Endothelial cell of umbilical vein (primary cell): Measurements from ENCODE around the gene FSTL1. TPM values are rescaled to one million over a fixed set of nuclear protein-coding genes. Genes with fewer than 3 reads are reported as not detected.

ENCODE experiments used
- BruUV-seq: library from RNA; stranded (reverse); fragments of 400-500 nt; replicated peaks from 2 replicates; lab custom pipeline; 2021; lab: Mats Ljungman, UMichigan
- CTCF ChIA-PET: fragments of 300-600, 350-600 bp; sonication (Branson Sonifier 250); formaldehyde crosslinking; loops from one replicate; lab custom pipeline; 2021; ENCODE audit warnings: antibody characterized with exemption, inconsistent platforms; lab: Charles Lee
- POLR2A ChIA-PET: fragments of 300-600, 350-600 bp; sonication (Branson Sonifier 250); formaldehyde crosslinking; loops from one replicate; lab custom pipeline; 2021; ENCODE audit warnings: antibody characterized with exemption, inconsistent platforms; lab: Charles Lee
- DNase-seq: peaks from one replicate; pipeline ENCODE4 v3.0.0-alpha.2; 2011; ENCODE audit warnings: low read depth, low spot score
- FAIRE-seq: peaks from 2 replicates; lab custom pipeline; 2011; peaks lifted over from hg19 to GRCh38; lab: Jason Lieb, UNC
- H2AFZ ChIP-seq: 2 replicates; pipeline ENCODE4 v1.6.0; 2012; ENCODE audit warnings: low read depth, low read length, control low read depth, inconsistent platforms
- H3K27ac ChIP-seq: 2 replicates; pipeline ENCODE4 v1.5.1; 2011; ENCODE audit warnings: low read depth, mild to moderate bottlenecking, control low read depth, low read length, moderate library complexity; ENCODE audit not compliant: insufficient read depth
- H3K27me3 ChIP-seq, 2 experiments: 2 replicates each; pipeline versions ENCODE4 v1.6.0 to v1.6.1; 2011; ENCODE audit warnings: low read length in 2 of 2, mixed read lengths in 1 of 2; ENCODE audit not compliant: control insufficient read depth in 2 of 2, insufficient read depth in 2 of 2
- H3K36me3 ChIP-seq, 2 experiments: 2 replicates in 1 of 2; 3 replicates in 1 of 2; pipeline ENCODE4 v1.5.1; 2011; ENCODE audit warnings: low read length in 2 of 2, mild to moderate bottlenecking in 1 of 2, moderate library complexity in 1 of 2; ENCODE audit not compliant: control insufficient read depth in 2 of 2, insufficient read depth in 2 of 2; ENCODE audit errors: extremely low read depth in 1 of 2
- H3K4me1 ChIP-seq: 3 replicates; pipeline ENCODE4 v1.5.1; 2011; ENCODE audit warnings: mild to moderate bottlenecking, low read length; ENCODE audit not compliant: control insufficient read depth, insufficient read depth; ENCODE audit errors: extremely low read depth
- H3K4me2 ChIP-seq: 2 replicates; pipeline ENCODE4 v1.6.1; 2011; ENCODE audit warnings: low read length, control low read depth, mixed read lengths; ENCODE audit not compliant: insufficient read depth
- H3K4me3 ChIP-seq, 3 experiments: fragments of 200-600 bp in 1 of 3; sonication (generic), shearing (Covaris generic) in 1 of 3; replicated peaks in 1 of 3; 2 replicates each; pipeline ENCODE4 v1.5.1; 2011 to 2016; ENCODE audit warnings: control low read depth in 3 of 3, low read length in 3 of 3, mild to moderate bottlenecking in 2 of 3, inconsistent platforms in 1 of 3, low read depth in 1 of 3, moderate library complexity in 1 of 3; ENCODE audit not compliant: insufficient read depth in 1 of 3
- H3K79me2 ChIP-seq: 2 replicates; pipeline ENCODE4 v1.6.0; 2012; ENCODE audit warnings: low read length, inconsistent platforms; ENCODE audit not compliant: control insufficient read depth, insufficient read depth
- H3K9ac ChIP-seq: replicated peaks from 2 replicates; pipeline ENCODE3; 2011; ENCODE audit warnings: low read length, control low read depth; ENCODE audit not compliant: insufficient read depth; ENCODE audit errors: extremely low read depth
- H3K9me1 ChIP-seq: replicated peaks from 3 replicates; pipeline ENCODE4 v1.6.0; 2011; ENCODE audit warnings: mild to moderate bottlenecking, low read length; ENCODE audit not compliant: control insufficient read depth, insufficient read depth; ENCODE audit errors: extremely low read depth
- H3K9me3 ChIP-seq: replicated peaks from 2 replicates; pipeline ENCODE4 v1.5.1; 2012; ENCODE audit warnings: low read length, inconsistent platforms; ENCODE audit not compliant: control insufficient read depth, insufficient read depth
- H4K20me1 ChIP-seq: replicated peaks from 2 replicates; pipeline ENCODE3; 2011; ENCODE audit warnings: mild to moderate bottlenecking, low read length; ENCODE audit not compliant: control insufficient read depth, insufficient read depth; ENCODE audit errors: extremely low read depth
- CTCF ChIP-seq, 2 donors: IDR thresholded peaks; 1 replicate in 1 of 2; 2 replicates in 1 of 2; pipeline ENCODE4 v1.5.1; 2011; ENCODE audit warnings: low read length in 2 of 2, mild to moderate bottlenecking in 2 of 2, moderate library complexity in 2 of 2, control low read depth in 1 of 2, inconsistent platforms in 1 of 2, low read depth in 1 of 2; ENCODE audit not compliant: insufficient read depth in 1 of 2; ENCODE audit errors: extremely low read depth in 1 of 2
- EZH2 ChIP-seq: IDR thresholded peaks from 2 replicates; pipeline ENCODE4 v1.6.1; 2012; ENCODE audit warnings: borderline replicate concordance, low read depth, mild to moderate bottlenecking, moderate library complexity, low read length, inconsistent platforms; ENCODE audit not compliant: severe bottlenecking
- FOS ChIP-seq: IDR thresholded peaks from 2 replicates; pipeline ENCODE4 v1.6.1; 2011; ENCODE audit warnings: mild to moderate bottlenecking, low read length, moderate library complexity, borderline replicate concordance; ENCODE audit not compliant: insufficient read depth
- GATA2 ChIP-seq: IDR thresholded peaks from 2 replicates; pipeline ENCODE4 v1.7.0; 2011; ENCODE audit warnings: low read depth, mild to moderate bottlenecking, moderate library complexity, mixed read lengths, low read length; ENCODE audit not compliant: insufficient read length, insufficient read depth
- JUN ChIP-seq: IDR thresholded peaks from 2 replicates; pipeline ENCODE4 v1.6.1; 2011; ENCODE audit warnings: borderline replicate concordance, low read depth; ENCODE audit not compliant: insufficient read length, insufficient read depth
- MYC ChIP-seq: IDR thresholded peaks from one replicate; pipeline ENCODE4 v1.6.1; 2011; ENCODE audit warnings: mild to moderate bottlenecking, low read depth, low read length
- POLR2A ChIP-seq: IDR thresholded peaks from 2 replicates; pipeline ENCODE4 v1.6.1; 2012; ENCODE audit warnings: low read depth, mild to moderate bottlenecking, control low read depth, low read length
- POLR2AphosphoS5 ChIP-seq: IDR thresholded peaks from 2 replicates; pipeline ENCODE4 v1.6.1; 2012; ENCODE audit warnings: low read depth, mild to moderate bottlenecking, control low read depth, low read length, moderate library complexity; ENCODE audit not compliant: insufficient read depth
- dilution Hi-C: fragments of 300-500 bp; cut with MboI; formaldehyde crosslinking; loops from one replicate; pipeline ENCODE4 v1.15.0; 2019; ENCODE audit warnings: low sequenced_read_pairs; ENCODE audit not compliant: extremely low pct_ligation_motif_present
- intact Hi-C: fragments of 100-400 bp; cut with micrococcal nuclease; formaldehyde crosslinking; loops from one replicate; pipeline ENCODE4 v1.10.0; 2022
- polyA plus RNA-seq, 4 experiments: library from polyadenylated mRNA; depleted of rRNA in 3 of 4; stranded (reverse) in 3 of 4; unstranded in 1 of 4; fragments of >200 nt; gene quantifications; 2 replicates each; pipeline versions ENCODE4 v1.2.1 to v1.2.3, GENCODE V29; 2011 to 2012; ENCODE audit warnings: missing spikeins in 1 of 4
- total RNA-seq: library from RNA; stranded (reverse); gene quantifications from 2 replicates; pipeline ENCODE4 v1.2.3, GENCODE V29; 2021
- TF ChIP-seq, protein P1 (sequence below): IDR thresholded peaks from 2 replicates; pipeline ENCODE4 v1.6.1; 2011; ENCODE audit not compliant: insufficient read depth, insufficient read length

Gene FSTL1
- total and polyA plus RNA-seq, 2 donors (not counting 3 experiments of a cell fraction or from before 2014, with no cell fraction given), result 235 to 562 TPM

DNA sequence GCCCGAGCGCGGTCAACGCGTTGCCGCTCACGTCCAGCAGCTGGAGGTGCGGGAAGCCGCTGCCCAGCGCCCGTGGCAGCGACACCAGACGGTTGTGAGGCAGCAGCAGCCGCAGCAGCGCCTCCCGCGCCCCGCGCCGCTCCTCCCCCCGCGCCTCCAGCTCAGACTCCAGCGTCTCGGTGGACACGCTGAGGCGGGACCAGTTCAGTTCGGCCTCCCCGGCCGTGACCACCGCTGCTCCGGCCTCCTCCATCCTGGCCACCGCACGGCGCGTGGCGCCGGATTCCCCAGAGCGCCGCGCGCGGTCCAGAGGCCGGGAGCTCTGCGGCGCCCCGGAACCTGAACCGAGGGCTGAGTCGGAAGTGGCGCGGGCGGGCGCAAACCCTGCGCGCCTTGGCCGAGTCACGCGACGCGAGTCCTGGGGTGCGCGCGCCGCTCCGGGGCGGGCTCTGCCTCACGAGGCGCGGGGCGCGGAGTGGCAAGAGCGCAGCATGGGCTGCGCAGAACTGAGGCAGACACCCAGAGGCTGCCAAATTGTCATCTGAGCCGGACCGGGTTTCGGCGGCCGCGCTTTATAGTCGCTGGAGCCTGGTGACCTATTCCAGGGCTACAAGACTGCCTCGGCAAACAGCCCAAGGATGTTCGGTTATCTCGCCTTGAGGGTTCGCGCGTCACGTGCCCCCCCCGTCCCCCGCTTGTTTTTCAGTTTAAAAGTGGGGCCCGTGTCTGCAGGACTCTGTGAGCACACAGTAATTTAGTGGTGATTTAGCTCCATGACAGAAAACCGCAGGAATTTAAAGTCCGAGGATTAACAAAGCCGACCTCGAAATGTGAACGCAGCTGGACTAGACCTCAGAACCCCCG lies 101.6 kb downstream of the FSTL1 start, which contains the start of gene LRRC58:
LRRC58 (minus strand) TSS at position 364 of the 864 bp plus-strand sequence; CDS start at position 253, 111 bp downstream.
- DNase-seq (peak; percentile 88), FAIRE-seq (no peak)
- CTCF ChIA-PET, result interaction anchor here (0.8 to 2.5 kb wide), 13 partner anchors 9 to 519 kb away, joined by 3 to 18 read pairs (median 5); no protein-coding TSS in a partner anchor
- Histone ChIP-seq H3K4me1 (peaks cover 14% of the 10 kb centered on the region), H3K4me3 (peak within 1 kb of the TSS; percentile 34 to 76 (median 59)), H3K36me3 (no peaks in the 10 kb centered on the region), H3K27ac (peak within 1 kb of the TSS; percentile 67), H3K9ac (peak within 1 kb of the TSS; percentile 79), H4K20me1 (no peaks in the 10 kb centered on the region), H2AFZ (peak within 1 kb of the TSS; percentile 96), H3K79me2 (peaks cover 39% of the 10 kb centered on the region), H3K9me1 (no peaks in the 10 kb centered on the region), H3K4me2 (peak within 1 kb of the TSS; percentile 91), H3K9me3 (no peaks in the 10 kb centered on the region), H3K27me3 (peaks cover 5% of the 10 kb centered on the region in 2 experiments)
- dilution Hi-C loops (no loop called here), intact Hi-C loops (loop anchor here (1.0 to 2.0 kb wide), 5 partner anchors 68 to 254 kb away; partner anchors contain the start of gene GSK3B)
- POLR2A ChIA-PET, result interaction anchor here (1.0 kb wide), 1 partner anchor 254 kb away, joined by 4 read pairs; no protein-coding TSS in a partner anchor
- BruUV-seq, result TSS peak; percentile 89
- TF ChIP-seq POLR2AphosphoS5, result peak; percentile 78
- no peak for TF ChIP-seq JUN
- TF ChIP-seq CTCF (IDR thresholded peaks at IDR 0.05; ENCODE audit: extremely low read depth in 1 of 2, insufficient read depth in 1 of 2, low read depth in 1 of 2, low read length in 2 of 2), result peak; percentile 5 to 49
- TF ChIP-seq, protein P1, sequence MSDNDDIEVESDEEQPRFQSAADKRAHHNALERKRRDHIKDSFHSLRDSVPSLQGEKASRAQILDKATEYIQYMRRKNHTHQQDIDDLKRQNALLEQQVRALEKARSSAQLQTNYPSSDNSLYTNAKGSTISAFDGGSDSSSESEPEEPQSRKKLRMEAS, result peak; percentile 67
- no peak for TF ChIP-seq FOS
- TF ChIP-seq EZH2, result no peak
- no peak for TF ChIP-seq GATA2
- TF ChIP-seq MYC, result no peak
- TF ChIP-seq POLR2A, result peak; percentile 81
